ENCODE measurements around the gene CBX8.

- TF ChIP-seq CTCF (IDR thresholded peaks at IDR 0.05) (no peak), POLR2A (IDR thresholded peaks at IDR 0.05) (no peak)
Observed at GRCh38 chr17:79799538-79800324, 2.9 kb upstream of the CBX8 start.

Measured in thyroid gland (tissue), 4 donors.